ENCODE measurements around the gene SYNC. TPM values are rescaled to one million over a fixed set of nuclear protein-coding genes. Genes with fewer than 3 reads are reported as not detected.

The SYNC gene
- total and polyA plus RNA-seq, 2 experiments from 2014 or later, result 60.5 to 103 TPM

GRCh38 chr1:32719681-32720275 lies 17.2 kb upstream of the SYNC start:
- Histone ChIP-seq H3K27ac (no peak overlapping the region), H3K9me2 (ENCODE audit: insufficient read depth) (no peaks in the 10 kb centered on the region), H3K79me2 (ENCODE audit: insufficient read depth) (no peaks in the 10 kb centered on the region), H3K9ac (no peak overlapping the region), H3K4me3 (no peak overlapping the region), H3K4me2 (ENCODE audit: unreplicated experiment) (no peak overlapping the region), H3F3A (ENCODE audit: insufficient read depth) (no peaks in the 10 kb centered on the region), H4K20me1 (ENCODE audit: insufficient read depth) (no peaks in the 10 kb centered on the region), H3K36me3 (ENCODE audit: low read depth) (no peaks in the 10 kb centered on the region), H3K27me3 (replicated peaks; ENCODE audit: insufficient read depth) (no peaks in the 10 kb centered on the region), H2AFZ (no peak overlapping the region), H3K9me3 (ENCODE audit: low read depth) (no peaks in the 10 kb centered on the region), H3K4me1 (ENCODE audit: insufficient read depth) (peaks cover 4% of the 10 kb centered on the region; the same call in 1 of the 2 replicates)
- TF ChIP-seq EZH2phosphoT487 (IDR thresholded peaks at IDR 0.05; ENCODE audit: insufficient read depth, low read depth), result no peak
- no peak for TF ChIP-seq EZH2 (IDR thresholded peaks at IDR 0.05; ENCODE audit: insufficient read depth, poor library complexity, severe bottlenecking)
- DNase-seq, result no peak
- WGBS, 2 experiments (ENCODE audit: low coverage in 1 of 2, low lambda C conversion rate in 2 of 2, missing lambda C conversion rate in 2 of 2), result 81 to 83% methylated on average over 4 of the region's 4 CpGs
- in situ Hi-C loops (cut with MboI), result no loop called here

GRCh38 chr1:32718527-32718926 lies 16.0 kb upstream of the SYNC start:
- TF ChIP-seq EZH2phosphoT487 (IDR thresholded peaks at IDR 0.05; ENCODE audit: insufficient read depth, low read depth) (no peak), EZH2 (IDR thresholded peaks at IDR 0.05; ENCODE audit: insufficient read depth, poor library complexity, severe bottlenecking) (no peak)
- Histone ChIP-seq H3K79me2 (ENCODE audit: insufficient read depth) (no peaks in the 10 kb centered on the region), H3K9ac (no peak overlapping the region), H4K20me1 (ENCODE audit: insufficient read depth) (no peaks in the 10 kb centered on the region), H3K27me3 (replicated peaks; ENCODE audit: insufficient read depth) (no peaks in the 10 kb centered on the region), H3K27ac (no peak overlapping the region), H3K9me3 (ENCODE audit: low read depth) (no peaks in the 10 kb centered on the region), H2AFZ (no peak overlapping the region), H3K36me3 (ENCODE audit: low read depth) (no peaks in the 10 kb centered on the region), H3K4me3 (no peak overlapping the region), H3K4me2 (ENCODE audit: unreplicated experiment) (no peak overlapping the region), H3K9me2 (ENCODE audit: insufficient read depth) (no peaks in the 10 kb centered on the region), H3K4me1 (ENCODE audit: insufficient read depth) (no peaks in the 10 kb centered on the region), H3F3A (ENCODE audit: insufficient read depth) (no peaks in the 10 kb centered on the region)
- in situ Hi-C loops (cut with MboI), result no loop called here
- 100% methylated on average over 1 of the region's 1 CpG for WGBS, 2 experiments (ENCODE audit: low coverage in 1 of 2, low lambda C conversion rate in 2 of 2, missing lambda C conversion rate in 2 of 2)
- no peak for DNase-seq

GRCh38 chr1:32718036-32718435 lies 15.5 kb upstream of the SYNC start:
- Histone ChIP-seq H3K9ac (no peak overlapping the region), H4K20me1 (ENCODE audit: insufficient read depth) (no peaks in the 10 kb centered on the region), H2AFZ (no peak overlapping the region), H3F3A (ENCODE audit: insufficient read depth) (no peaks in the 10 kb centered on the region), H3K27me3 (replicated peaks; ENCODE audit: insufficient read depth) (no peaks in the 10 kb centered on the region), H3K36me3 (ENCODE audit: low read depth) (no peaks in the 10 kb centered on the region), H3K4me3 (no peak overlapping the region), H3K79me2 (ENCODE audit: insufficient read depth) (no peaks in the 10 kb centered on the region), H3K4me1 (ENCODE audit: insufficient read depth) (no peaks in the 10 kb centered on the region), H3K27ac (no peak overlapping the region), H3K9me2 (ENCODE audit: insufficient read depth) (no peaks in the 10 kb centered on the region), H3K4me2 (ENCODE audit: unreplicated experiment) (no peak overlapping the region), H3K9me3 (ENCODE audit: low read depth) (no peaks in the 10 kb centered on the region)
- in situ Hi-C loops (cut with MboI), result no loop called here
- DNase-seq, result no peak
- TF ChIP-seq EZH2phosphoT487 (IDR thresholded peaks at IDR 0.05; ENCODE audit: insufficient read depth, low read depth), result no peak
- WGBS, 2 experiments (ENCODE audit: low coverage in 1 of 2, low lambda C conversion rate in 2 of 2, missing lambda C conversion rate in 2 of 2), result 56 to 58% methylated on average over 2 of the region's 2 CpGs

GRCh38 chr1:32717503-32717902 lies 14.9 kb upstream of the SYNC start:
- H3K4me3 ChIP-seq, result no peak overlapping the region
- no peaks in the 10 kb centered on the region for H4K20me1 ChIP-seq (ENCODE audit: insufficient read depth)
- in situ Hi-C loops (cut with MboI), result no loop called here
- no peaks in the 10 kb centered on the region for H3K27me3 ChIP-seq (replicated peaks; ENCODE audit: insufficient read depth)
- H3K4me1 ChIP-seq (ENCODE audit: insufficient read depth), result no peaks in the 10 kb centered on the region
- H3K9me3 ChIP-seq (ENCODE audit: low read depth), result no peaks in the 10 kb centered on the region
- WGBS, 2 experiments (ENCODE audit: low coverage in 1 of 2, low lambda C conversion rate in 2 of 2, missing lambda C conversion rate in 2 of 2), result 87 to 94% methylated on average over 4 of the region's 4 CpGs
- H3K36me3 ChIP-seq (ENCODE audit: low read depth), result no peaks in the 10 kb centered on the region
- H3K9ac ChIP-seq, result no peak overlapping the region
- no peaks in the 10 kb centered on the region for H3K79me2 ChIP-seq (ENCODE audit: insufficient read depth)
- H3K4me2 ChIP-seq (ENCODE audit: unreplicated experiment), result no peak overlapping the region
- TF ChIP-seq EZH2phosphoT487 (IDR thresholded peaks at IDR 0.05; ENCODE audit: insufficient read depth, low read depth) (no peak), EZH2 (IDR thresholded peaks at IDR 0.05; ENCODE audit: insufficient read depth, poor library complexity, severe bottlenecking) (no peak)
- no peak overlapping the region for H2AFZ ChIP-seq
- DNase-seq, result no peak
- H3F3A ChIP-seq (ENCODE audit: insufficient read depth), result no peaks in the 10 kb centered on the region
- no peak overlapping the region for H3K27ac ChIP-seq
- H3K9me2 ChIP-seq (ENCODE audit: insufficient read depth), result no peaks in the 10 kb centered on the region
